Trophoblast cell (in vitro differentiated cells and primary cell): Measurements from ENCODE around the gene TLR6.

ENCODE experiments used
- DNase-seq, 2 donors: peaks; one replicate each; pipeline ENCODE4 v3.0.0-alpha.2; 2016
- H2AFZ ChIP-seq: 2 replicates; pipeline ENCODE4 v1.6.1; 2013; ENCODE audit warnings: low read length, moderate library complexity, mild to moderate bottlenecking; ENCODE audit not compliant: insufficient read depth, poor library complexity
- H2AK5ac ChIP-seq: 2 replicates; pipeline ENCODE4 v1.6.1; 2013; ENCODE audit warnings: mild to moderate bottlenecking, low read length
- H2BK120ac ChIP-seq: 2 replicates; pipeline ENCODE4 v1.6.1; 2013; ENCODE audit warnings: low read length, mild to moderate bottlenecking, moderate library complexity; ENCODE audit not compliant: insufficient read depth, poor library complexity
- H2BK12ac ChIP-seq: 2 replicates; pipeline ENCODE4 v1.6.1; 2013; ENCODE audit warnings: mild to moderate bottlenecking, low read length, moderate library complexity
- H2BK5ac ChIP-seq: 2 replicates; pipeline ENCODE4 v1.6.1; 2013; ENCODE audit warnings: low read length, low read depth, moderate library complexity, mild to moderate bottlenecking; ENCODE audit not compliant: poor library complexity
- H3K14ac ChIP-seq: 2 replicates; pipeline ENCODE4 v1.6.1; 2013; ENCODE audit warnings: mild to moderate bottlenecking, low read length
- H3K18ac ChIP-seq: 2 replicates; pipeline ENCODE4 v1.6.1; 2013; ENCODE audit warnings: mild to moderate bottlenecking, low read length
- H3K23ac ChIP-seq: 2 replicates; pipeline ENCODE4 v1.6.1; 2013; ENCODE audit warnings: low read length
- H3K27ac ChIP-seq: 2 replicates; pipeline ENCODE4 v1.5.1; 2013; ENCODE audit warnings: low read depth, mild to moderate bottlenecking, inconsistent platforms, low read length, moderate library complexity
- H3K27me3 ChIP-seq: 2 replicates; pipeline ENCODE4 v1.6.1; 2013; ENCODE audit warnings: inconsistent platforms, mild to moderate bottlenecking, low read length, moderate library complexity; ENCODE audit not compliant: insufficient read depth
- H3K36me3 ChIP-seq, 2 experiments: 1 replicate in 1 of 2; 2 replicates in 1 of 2; pipeline ENCODE4 v1.6.1; 2013; ENCODE audit warnings: low read length in 2 of 2, mild to moderate bottlenecking in 2 of 2, moderate library complexity in 1 of 2; ENCODE audit not compliant: insufficient read depth in 2 of 2, control insufficient read depth in 1 of 2
- H3K4ac ChIP-seq: 2 replicates; pipeline ENCODE4 v1.6.1; 2013; ENCODE audit warnings: low read depth, mild to moderate bottlenecking, low read length, moderate library complexity
- H3K4me1 ChIP-seq, 2 experiments: 1 replicate in 1 of 2; 2 replicates in 1 of 2; pipeline ENCODE4 v1.6.1; 2013; ENCODE audit warnings: low read length in 2 of 2, mild to moderate bottlenecking in 2 of 2, moderate library complexity in 1 of 2; ENCODE audit not compliant: insufficient read depth in 2 of 2, control insufficient read depth in 1 of 2
- H3K4me2 ChIP-seq: 2 replicates; pipeline ENCODE4 v1.6.1; 2013; ENCODE audit warnings: inconsistent platforms, mild to moderate bottlenecking, low read length, moderate library complexity
- H3K4me3 ChIP-seq: 2 replicates; pipeline ENCODE4 v1.5.1; 2013; ENCODE audit warnings: mild to moderate bottlenecking, low read depth, low read length, inconsistent platforms
- H3K79me1 ChIP-seq: one replicate; pipeline ENCODE4 v1.6.1; 2013; ENCODE audit warnings: low read length
- H3K79me2 ChIP-seq: 2 replicates; pipeline ENCODE4 v1.6.1; 2013; ENCODE audit warnings: low read length, mild to moderate bottlenecking; ENCODE audit not compliant: control insufficient read depth, insufficient read depth, poor library complexity
- H3K9ac ChIP-seq: 2 replicates; pipeline ENCODE4 v1.6.1; 2013; ENCODE audit warnings: mild to moderate bottlenecking, low read length
- H3K9me3 ChIP-seq: 2 replicates; pipeline ENCODE4 v1.6.1; 2013; ENCODE audit warnings: low read depth, mild to moderate bottlenecking, control low read depth, inconsistent platforms, low read length; ENCODE audit not compliant: insufficient read depth
- H4K12ac ChIP-seq: 2 replicates; pipeline ENCODE4 v1.6.1; 2013; ENCODE audit warnings: low read depth, mild to moderate bottlenecking, low read length, moderate library complexity
- H4K8ac ChIP-seq: 2 replicates; pipeline ENCODE4 v1.6.1; 2013; ENCODE audit warnings: low read depth, mild to moderate bottlenecking, low read length, moderate library complexity
- H4K91ac ChIP-seq: one replicate; pipeline ENCODE4 v1.6.1; 2013; ENCODE audit warnings: low read depth, mild to moderate bottlenecking, low read length, moderate library complexity
- WGBS: extraction: QIAGEN DNeasy Blood & Tissue Kit; methylation state at CpG from one replicate; pipeline ENCODE4 v1.1.7; 2013; ENCODE audit warnings: missing lambda C conversion rate; ENCODE audit not compliant: insufficient read length, insufficient coverage; ENCODE audit errors: extremely low coverage; 5-methylcytosine and 5-hydroxymethylcytosine counted together

The TLR6 gene

GRCh38 chr4:38870098-38870808 is 13.6 kb upstream of the TLR6 start:
- Histone ChIP-seq H3K14ac (no peak overlapping the region), H3K79me2 (peaks cover 8% of the 10 kb centered on the region), H3K23ac (no peak overlapping the region), H3K4ac (no peak overlapping the region), H3K9ac (no peak overlapping the region), H4K8ac (no peak overlapping the region), H3K4me1 (peaks cover 3% of the 10 kb centered on the region in 2 experiments), H2AK5ac (no peak overlapping the region), H3K79me1 (peaks cover 11% of the 10 kb centered on the region), H3K18ac (peak overlapping the region; percentile 25), H2BK12ac (no peak overlapping the region), H3K27me3 (no peaks in the 10 kb centered on the region), H3K4me3 (no peak overlapping the region), H3K27ac (no peak overlapping the region), H2BK120ac (no peak overlapping the region), H2BK5ac (no peak overlapping the region), H4K91ac (no peak overlapping the region), H3K9me3 (no peaks in the 10 kb centered on the region), H3K4me2 (no peak overlapping the region), H2AFZ (no peak overlapping the region), H4K12ac (no peak overlapping the region), H3K36me3 (peaks cover 4 to 12% of the 10 kb centered on the region in 2 experiments)
- no CpG with 5 or more reads among the region's 7 CpGs for WGBS
- peak in 1 of 2 donors; percentile 6 for DNase-seq

GRCh38 chr4:38869511-38869910 is 12.9 kb upstream of the TLR6 start:
- no peak overlapping the region for H3K14ac ChIP-seq
- H3K4me2 ChIP-seq: no peak overlapping the region
- no peak overlapping the region for H3K4ac ChIP-seq
- no peak overlapping the region for H3K23ac ChIP-seq
- H3K27me3 ChIP-seq: no peaks in the 10 kb centered on the region
- H3K18ac ChIP-seq: no peak overlapping the region
- no peak overlapping the region for H4K8ac ChIP-seq
- H3K79me2 ChIP-seq: peaks cover 8% of the 10 kb centered on the region
- no peak overlapping the region for H3K9ac ChIP-seq
- DNase-seq: no peak
- H2BK120ac ChIP-seq: no peak overlapping the region
- H2AK5ac ChIP-seq: no peak overlapping the region
- no peak overlapping the region for H4K91ac ChIP-seq
- H3K4me1 ChIP-seq: peaks cover 3% of the 10 kb centered on the region in 2 experiments
- peaks cover 11% of the 10 kb centered on the region for H3K79me1 ChIP-seq
- no peak overlapping the region for H2BK12ac ChIP-seq
- WGBS: no CpG with 5 or more reads among the region's 2 CpGs
- no peak overlapping the region for H3K4me3 ChIP-seq
- H3K27ac ChIP-seq: no peak overlapping the region
- H4K12ac ChIP-seq: no peak overlapping the region
- H3K9me3 ChIP-seq: no peaks in the 10 kb centered on the region
- peaks cover 4 to 12% of the 10 kb centered on the region in 2 experiments for H3K36me3 ChIP-seq
- no peak overlapping the region for H2AFZ ChIP-seq
- H2BK5ac ChIP-seq: no peak overlapping the region

GRCh38 chr4:38868059-38868960 is 11.7 kb upstream of the TLR6 start:
- peak overlapping the region; percentile 75 for H2BK120ac ChIP-seq
- H2BK12ac ChIP-seq: peak overlapping the region; percentile 5
- H3K4me2 ChIP-seq: peak overlapping the region; percentile 80
- peak overlapping the region; percentile 91 for H3K4ac ChIP-seq
- H3K9me3 ChIP-seq: no peaks in the 10 kb centered on the region
- H3K27me3 ChIP-seq: no peaks in the 10 kb centered on the region
- H4K8ac ChIP-seq: peak overlapping the region; percentile 93
- H3K9ac ChIP-seq: peak overlapping the region; percentile 98
- peak overlapping the region; percentile 80 for H2AFZ ChIP-seq
- H3K23ac ChIP-seq: no peak overlapping the region
- peak overlapping the region; percentile 94 for H4K91ac ChIP-seq
- peak overlapping the region; percentile 95 for H3K4me3 ChIP-seq
- H4K12ac ChIP-seq: peak overlapping the region; percentile 86
- H3K79me2 ChIP-seq: peaks cover 8% of the 10 kb centered on the region
- H3K79me1 ChIP-seq: peaks cover 11% of the 10 kb centered on the region
- no CpG with 5 or more reads among the region's 30 CpGs for WGBS
- H3K36me3 ChIP-seq: peaks cover 4 to 12% of the 10 kb centered on the region in 2 experiments
- H2BK5ac ChIP-seq: peak overlapping the region; percentile 68
- H3K4me1 ChIP-seq: peaks cover 3% of the 10 kb centered on the region in 2 experiments
- H3K27ac ChIP-seq: peak overlapping the region; percentile 93
- H3K18ac ChIP-seq: peak overlapping the region; percentile 99
- peak overlapping the region; percentile 96 for H3K14ac ChIP-seq
- DNase-seq: peak in 1 of 2 donors; percentile 35
- peak overlapping the region; percentile 70 for H2AK5ac ChIP-seq

GRCh38 chr4:38867478-38868058 is 11.0 kb upstream of the TLR6 start, which contains the start of gene FAM114A1:
FAM114A1 (plus strand) TSS chr4:38867806; CDS start chr4:38878079, 10,273 bp downstream.
- Histone ChIP-seq H3K14ac (peak within 1 kb of the TSS; percentile 96), H2BK5ac (peak within 1 kb of the TSS; percentile 68), H3K4me3 (peak within 1 kb of the TSS; percentile 95), H3K36me3 (peaks cover 4 to 10% of the 10 kb centered on the region in 2 experiments), H3K4ac (peak within 1 kb of the TSS; percentile 91), H3K27me3 (no peaks in the 10 kb centered on the region), H3K9ac (peak within 1 kb of the TSS; percentile 98), H3K4me2 (peak within 1 kb of the TSS; percentile 80), H3K79me2 (peaks cover 8% of the 10 kb centered on the region), H3K27ac (peak within 1 kb of the TSS; percentile 93), H3K18ac (peak within 1 kb of the TSS; percentile 99), H2AK5ac (peak within 1 kb of the TSS; percentile 70), H3K23ac (peak within 1 kb of the TSS; percentile 21), H2BK120ac (peak within 1 kb of the TSS; percentile 85), H3K4me1 (peaks cover 3% of the 10 kb centered on the region in 2 experiments), H4K12ac (peak within 1 kb of the TSS; percentile 86), H2AFZ (peak within 1 kb of the TSS; percentile 80), H4K91ac (peak within 1 kb of the TSS; percentile 94), H3K79me1 (peaks cover 11% of the 10 kb centered on the region), H4K8ac (peak within 1 kb of the TSS; percentile 93), H2BK12ac (peak within 1 kb of the TSS; percentile 54), H3K9me3 (no peaks in the 10 kb centered on the region)
- no CpG with 5 or more reads among the region's 66 CpGs for WGBS
- DNase-seq: peak; percentile 64 to 87
